GM12874 (cell line): ENCODE measurements around the gene INPP5D.

Experiments used
- TF ChIP-seq, protein P1 (sequence below): IDR thresholded peaks from 2 replicates; pipeline ENCODE4 v1.5.1; 2011; ENCODE audit warnings: low read depth, mild to moderate bottlenecking, control low read depth, low read length, moderate library complexity; ENCODE audit not compliant: insufficient read depth

Gene INPP5D

GRCh38 chr2:233075966-233076339 lies 15.8 kb downstream of the INPP5D start:
- TF ChIP-seq, protein P1, sequence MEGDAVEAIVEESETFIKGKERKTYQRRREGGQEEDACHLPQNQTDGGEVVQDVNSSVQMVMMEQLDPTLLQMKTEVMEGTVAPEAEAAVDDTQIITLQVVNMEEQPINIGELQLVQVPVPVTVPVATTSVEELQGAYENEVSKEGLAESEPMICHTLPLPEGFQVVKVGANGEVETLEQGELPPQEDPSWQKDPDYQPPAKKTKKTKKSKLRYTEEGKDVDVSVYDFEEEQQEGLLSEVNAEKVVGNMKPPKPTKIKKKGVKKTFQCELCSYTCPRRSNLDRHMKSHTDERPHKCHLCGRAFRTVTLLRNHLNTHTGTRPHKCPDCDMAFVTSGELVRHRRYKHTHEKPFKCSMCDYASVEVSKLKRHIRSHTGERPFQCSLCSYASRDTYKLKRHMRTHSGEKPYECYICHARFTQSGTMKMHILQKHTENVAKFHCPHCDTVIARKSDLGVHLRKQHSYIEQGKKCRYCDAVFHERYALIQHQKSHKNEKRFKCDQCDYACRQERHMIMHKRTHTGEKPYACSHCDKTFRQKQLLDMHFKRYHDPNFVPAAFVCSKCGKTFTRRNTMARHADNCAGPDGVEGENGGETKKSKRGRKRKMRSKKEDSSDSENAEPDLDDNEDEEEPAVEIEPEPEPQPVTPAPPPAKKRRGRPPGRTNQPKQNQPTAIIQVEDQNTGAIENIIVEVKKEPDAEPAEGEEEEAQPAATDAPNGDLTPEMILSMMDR: no peak

GRCh38 chr2:233076749-233077148 lies 16.6 kb downstream of the INPP5D start:
- TF ChIP-seq, protein P1: no peak

DNA sequence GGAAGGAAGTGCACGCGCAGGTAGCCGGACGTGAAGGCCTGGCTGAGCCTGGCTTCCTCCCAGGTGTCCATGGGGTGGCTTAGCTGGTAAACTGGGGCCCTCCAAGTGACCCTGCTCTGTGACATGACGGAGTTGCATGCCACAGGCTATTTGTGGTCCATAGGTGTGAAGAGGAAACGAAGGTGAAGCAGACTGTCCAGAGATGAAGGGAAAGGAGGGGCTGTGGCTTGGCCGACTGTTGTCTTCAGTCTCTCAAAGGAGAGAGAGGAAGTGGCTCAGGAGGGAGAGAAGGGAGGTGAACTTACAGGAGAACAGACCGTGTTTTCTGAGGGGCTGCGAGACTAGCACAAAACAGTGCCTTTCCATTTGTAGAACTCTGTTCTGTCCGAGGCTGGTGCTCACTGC lies 19.3 kb downstream of the INPP5D start:
- TF ChIP-seq, protein P1: no peak

DNA sequence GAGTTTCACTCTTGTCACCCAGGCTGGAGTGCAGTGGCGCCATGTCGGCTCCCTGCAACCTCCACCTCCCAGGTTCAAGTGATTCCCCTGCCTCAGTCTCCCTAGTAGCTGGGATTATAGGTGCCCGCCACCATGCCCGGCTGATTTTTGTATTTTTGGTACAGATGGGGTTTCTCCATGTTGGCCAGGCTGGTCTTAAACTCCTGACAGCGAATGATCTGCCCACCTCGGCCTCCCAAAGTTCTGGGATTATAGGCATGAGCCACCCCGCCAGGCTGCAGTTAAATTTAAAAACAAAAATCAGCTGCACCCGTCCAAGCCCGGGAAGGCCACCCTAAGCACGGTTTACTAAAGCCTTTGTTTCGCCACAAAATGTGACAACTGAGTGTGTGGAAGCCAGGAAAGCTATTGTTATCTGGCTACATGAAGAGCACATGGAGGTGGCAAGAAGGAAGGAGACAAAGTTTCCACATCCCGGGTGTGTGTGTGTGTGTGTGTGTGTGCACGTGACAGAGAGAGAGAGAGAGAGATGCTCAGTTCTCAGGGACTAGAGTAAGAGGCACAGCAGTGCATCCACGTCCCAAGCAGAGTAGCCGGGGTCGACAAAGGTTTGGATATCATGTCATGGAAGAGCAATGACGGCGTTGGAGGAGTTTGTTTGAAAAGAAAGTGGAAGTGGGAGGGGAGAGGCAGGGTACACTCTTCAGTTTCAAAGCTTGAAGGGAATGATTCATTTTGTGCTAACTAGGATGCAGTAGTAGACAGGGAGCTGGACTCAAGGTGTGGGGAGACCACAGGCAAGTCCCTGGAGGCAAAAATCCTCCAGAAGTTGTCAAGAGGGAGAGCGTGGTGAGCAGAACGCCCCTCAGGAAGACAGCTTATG lies 20.1 kb downstream of the INPP5D start:
- TF ChIP-seq, protein P1: no peak

- TF ChIP-seq, protein P1: no peak
These were observed 20.7 kb downstream of the INPP5D start for GRCh38 chr2:233080836-233081229.

DNA sequence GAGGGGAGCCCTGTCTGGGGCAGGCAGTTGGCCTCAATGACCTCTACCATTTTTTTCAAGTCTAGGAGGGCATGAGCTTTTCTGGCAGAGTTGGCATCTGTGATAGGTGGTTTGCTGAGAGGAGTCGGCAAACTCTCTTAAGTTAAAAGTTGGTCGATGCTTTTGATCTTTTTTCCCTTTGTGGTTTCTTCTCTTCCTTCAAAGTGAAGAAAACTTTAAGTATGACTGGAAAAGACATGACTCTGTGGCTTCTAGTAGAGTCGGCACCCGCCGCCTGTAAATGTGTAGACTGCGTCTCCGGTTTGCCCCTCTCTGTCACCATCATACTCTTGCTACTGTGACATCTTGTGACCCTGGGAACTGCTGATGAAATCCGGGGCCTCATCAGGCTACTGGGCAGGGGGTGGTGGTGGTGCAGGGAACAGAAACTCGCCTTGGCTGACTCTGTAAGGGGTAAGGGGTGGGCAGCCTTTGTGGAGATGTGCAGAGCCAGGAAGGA lies 21.1 kb downstream of the INPP5D start:
- TF ChIP-seq, protein P1: no peak

GRCh38 chr2:233081731-233082221 lies 21.6 kb downstream of the INPP5D start:
- TF ChIP-seq, protein P1: no peak
